ES-I3 (cell line): ENCODE measurements around the gene OR2A2.

Source experiments
- H3K36me3 ChIP-seq: 2 replicates; pipeline ENCODE4 v1.6.1; 2013; ENCODE audit warnings: mild to moderate bottlenecking, low read length, control low read depth, moderate library complexity; ENCODE audit not compliant: insufficient read depth
- H3K4me1 ChIP-seq: 2 replicates; pipeline ENCODE4 v1.6.1; 2013; ENCODE audit warnings: mild to moderate bottlenecking, control low read depth, low read length; ENCODE audit not compliant: insufficient read depth
- H3K9ac ChIP-seq: 2 replicates; pipeline ENCODE4 v1.6.1; 2013; ENCODE audit warnings: low read depth, mild to moderate bottlenecking, low read length, moderate library complexity
- H3K9me3 ChIP-seq: 2 replicates; pipeline ENCODE4 v1.6.1; 2013; ENCODE audit warnings: mild to moderate bottlenecking, low read length, moderate library complexity; ENCODE audit not compliant: control insufficient read depth, insufficient read depth

The OR2A2 gene

GRCh38 chr7:144109283-144109682 lies at the start of gene OR2A2:
Gene OR2A2, plus strand, starts transcription at chr7:144109583. Its CDS starts 0 bp downstream, at chr7:144109583.
- no peak within 1 kb of the TSS for H3K9ac ChIP-seq
- no peaks in the 10 kb centered on the region for H3K36me3 ChIP-seq
- H3K4me1 ChIP-seq: no peaks in the 10 kb centered on the region
- H3K9me3 ChIP-seq: no peaks in the 10 kb centered on the region

GRCh38 chr7:144063710-144064109 lies 45.7 kb upstream of the OR2A2 start:
- H3K9ac ChIP-seq: no peak overlapping the region
- H3K9me3 ChIP-seq: no peaks in the 10 kb centered on the region
- H3K36me3 ChIP-seq: no peaks in the 10 kb centered on the region

GRCh38 chr7:144069511-144069910 lies 39.9 kb upstream of the OR2A2 start, which contains the start of gene OR2A25:
Gene OR2A25, plus strand, starts transcription at chr7:144069811. Its CDS starts 4,409 bp downstream, at chr7:144074220.
- Histone ChIP-seq H3K9ac (no peak within 1 kb of the TSS), H3K36me3 (no peaks in the 10 kb centered on the region), H3K9me3 (no peaks in the 10 kb centered on the region), H3K4me1 (no peaks in the 10 kb centered on the region)

More at GRCh38 chr7:144063710-144064109, 45.7 kb upstream of the OR2A2 start:
- H3K4me1 ChIP-seq: no peaks in the 10 kb centered on the region

- Histone ChIP-seq H3K9ac (no peak overlapping the region), H3K9me3 (no peaks in the 10 kb centered on the region), H3K4me1 (no peaks in the 10 kb centered on the region), H3K36me3 (no peaks in the 10 kb centered on the region)
These were observed 39.4 kb upstream of the OR2A2 start for GRCh38 chr7:144069953-144070352.

GRCh38 chr7:144074374-144074773 lies 35.0 kb upstream of the OR2A2 start:
- H3K4me1 ChIP-seq: no peaks in the 10 kb centered on the region
- H3K36me3 ChIP-seq: no peaks in the 10 kb centered on the region
- H3K9ac ChIP-seq: no peak overlapping the region
- no peaks in the 10 kb centered on the region for H3K9me3 ChIP-seq

GRCh38 chr7:144085978-144086377 lies 23.4 kb upstream of the OR2A2 start, which contains the start of gene OR2A12:
Gene OR2A12, plus strand, starts transcription at chr7:144086278. Its CDS starts 8,830 bp downstream, at chr7:144095108.
- Histone ChIP-seq H3K36me3 (no peaks in the 10 kb centered on the region), H3K4me1 (no peaks in the 10 kb centered on the region), H3K9ac (no peak within 1 kb of the TSS), H3K9me3 (no peaks in the 10 kb centered on the region)

GRCh38 chr7:144086730-144087129 lies 22.7 kb upstream of the OR2A2 start:
- H3K9me3 ChIP-seq: no peaks in the 10 kb centered on the region
- no peaks in the 10 kb centered on the region for H3K4me1 ChIP-seq
- H3K36me3 ChIP-seq: no peaks in the 10 kb centered on the region
- no peak overlapping the region for H3K9ac ChIP-seq

- Histone ChIP-seq H3K36me3 (no peaks in the 10 kb centered on the region), H3K4me1 (no peaks in the 10 kb centered on the region), H3K9ac (no peak overlapping the region), H3K9me3 (no peaks in the 10 kb centered on the region)
These were observed 22.2 kb upstream of the OR2A2 start for GRCh38 chr7:144087230-144087629.

GRCh38 chr7:144090667-144091066 lies 18.7 kb upstream of the OR2A2 start:
- H3K9ac ChIP-seq: no peak overlapping the region
- no peaks in the 10 kb centered on the region for H3K36me3 ChIP-seq
- no peaks in the 10 kb centered on the region for H3K4me1 ChIP-seq
- no peaks in the 10 kb centered on the region for H3K9me3 ChIP-seq

GRCh38 chr7:144098776-144099175 lies 10.6 kb upstream of the OR2A2 start:
- Histone ChIP-seq H3K9me3 (no peaks in the 10 kb centered on the region), H3K36me3 (no peaks in the 10 kb centered on the region), H3K4me1 (0 out of 2 replicates have a peak, but pooled peaks cover 4% of the 10 kb centered on the region), H3K9ac (no peak overlapping the region)

GRCh38 chr7:144100607-144101006 lies 8.8 kb upstream of the OR2A2 start:
- no peak overlapping the region for H3K9ac ChIP-seq
- H3K36me3 ChIP-seq: no peaks in the 10 kb centered on the region
- H3K9me3 ChIP-seq: no peaks in the 10 kb centered on the region
- 0 out of 2 replicates have a peak, but pooled peaks cover 4% of the 10 kb centered on the region for H3K4me1 ChIP-seq

GRCh38 chr7:144102041-144102440 lies 7.3 kb upstream of the OR2A2 start:
- Histone ChIP-seq H3K9ac (no peak overlapping the region), H3K4me1 (0 out of 2 replicates have a peak, but pooled peaks cover 4% of the 10 kb centered on the region), H3K36me3 (no peaks in the 10 kb centered on the region), H3K9me3 (no peaks in the 10 kb centered on the region)

- H3K4me1 ChIP-seq: 0 out of 2 replicates have a peak, but pooled peaks cover 4% of the 10 kb centered on the region
- H3K9me3 ChIP-seq: no peaks in the 10 kb centered on the region
- H3K9ac ChIP-seq: no peak overlapping the region
- no peaks in the 10 kb centered on the region for H3K36me3 ChIP-seq
These were observed 4.2 kb upstream of the OR2A2 start for GRCh38 chr7:144105211-144105610.

- no peaks in the 10 kb centered on the region for H3K36me3 ChIP-seq
- H3K4me1 ChIP-seq: no peaks in the 10 kb centered on the region
- H3K9me3 ChIP-seq: no peaks in the 10 kb centered on the region
- no peak overlapping the region for H3K9ac ChIP-seq
These were observed 889 bp downstream of the OR2A2 start for GRCh38 chr7:144110272-144110671.

- no peaks in the 10 kb centered on the region for H3K4me1 ChIP-seq
- H3K36me3 ChIP-seq: no peaks in the 10 kb centered on the region
- H3K9ac ChIP-seq: no peak overlapping the region
- H3K9me3 ChIP-seq: no peaks in the 10 kb centered on the region
These were observed 4.3 kb downstream of the OR2A2 start for GRCh38 chr7:144113651-144114050.

- H3K9ac ChIP-seq: no peak overlapping the region
- no peaks in the 10 kb centered on the region for H3K9me3 ChIP-seq
- no peaks in the 10 kb centered on the region for H3K4me1 ChIP-seq
- H3K36me3 ChIP-seq: no peaks in the 10 kb centered on the region
These were observed 9.0 kb downstream of the OR2A2 start for GRCh38 chr7:144118341-144118740.
